A673 (cell line): Measurements from ENCODE around the gene CSNK2A1. TPM values are rescaled to one million over a fixed set of nuclear protein-coding genes. Genes with fewer than 3 reads are reported as not detected.

Experiments used
- BruUV-seq: library from RNA; stranded (reverse); fragments of 400-500 nt; replicated peaks from 2 replicates; lab custom pipeline; 2021; lab: Mats Ljungman, UMichigan
- CTCF ChIA-PET: fragments of 300-600 bp; sonication (Branson Sonifier 250); formaldehyde crosslinking; loops from one replicate; lab custom pipeline; 2022; ENCODE audit warnings: antibody characterized with exemption; lab: Charles Lee
- POLR2A ChIA-PET: fragments of 300-600 bp; sonication (Branson Sonifier 250); formaldehyde crosslinking; loops from one replicate; lab custom pipeline; 2022; ENCODE audit warnings: antibody characterized with exemption; ENCODE audit not compliant: low non-redundant PET; lab: Charles Lee
- DNase-seq: peaks from one replicate; pipeline ENCODE4 v3.0.0-alpha.2; 2015; ENCODE audit warnings: low spot score
- H3K27ac ChIP-seq: fragments of 200-600 bp; sonication (generic); 2 replicates; pipeline ENCODE4 v1.5.1; 2016; ENCODE audit warnings: mixed run types, low read depth, mild to moderate bottlenecking, mixed read lengths, antibody characterized with exemption, low read length; ENCODE audit not compliant: poor library complexity, severe bottlenecking
- H3K27me3 ChIP-seq: fragments of 200-600 bp; sonication (generic); replicated peaks from 2 replicates; pipeline ENCODE4 v1.6.1; 2017; ENCODE audit warnings: mixed run types, low read depth, mild to moderate bottlenecking, mixed read lengths, antibody characterized with exemption, low read length; ENCODE audit not compliant: insufficient read depth, poor library complexity
- H3K36me3 ChIP-seq: fragments of 200-600 bp; sonication (generic); 2 replicates; pipeline ENCODE4 v1.6.1; 2016; ENCODE audit warnings: mixed run types, mild to moderate bottlenecking, mixed read lengths, antibody characterized with exemption, low read length; ENCODE audit not compliant: insufficient read depth, poor library complexity, severe bottlenecking
- H3K4me1 ChIP-seq: fragments of 200-600 bp; sonication (generic); 2 replicates; pipeline ENCODE4 v1.6.1; 2017; ENCODE audit warnings: mixed run types, mild to moderate bottlenecking, mixed read lengths, antibody characterized with exemption, low read length; ENCODE audit not compliant: insufficient read depth, poor library complexity, severe bottlenecking
- H3K4me3 ChIP-seq: fragments of 200-600 bp; sonication (generic); 2 replicates; pipeline ENCODE4 v1.5.1; 2016; ENCODE audit warnings: low read depth, mixed run types, mild to moderate bottlenecking, mixed read lengths, low read length; ENCODE audit not compliant: poor library complexity, severe bottlenecking
- H3K9me3 ChIP-seq: fragments of 200-600 bp; sonication (generic); 2 replicates; pipeline ENCODE4 v1.6.1; 2016; ENCODE audit warnings: mixed run types, low read depth, mild to moderate bottlenecking, mixed read lengths, antibody characterized with exemption, low read length; ENCODE audit not compliant: poor library complexity, severe bottlenecking
- EZH2 ChIP-seq: fragments of 200-600 bp; sonication (generic); IDR thresholded peaks from 2 replicates; pipeline ENCODE4 v1.6.1; 2017; ENCODE audit warnings: borderline replicate concordance, low read depth, mild to moderate bottlenecking, mixed read lengths, antibody characterized with exemption, low read length; ENCODE audit not compliant: poor library complexity, severe bottlenecking
- intact Hi-C: fragments of 100-400 bp; cut with micrococcal nuclease; formaldehyde crosslinking; loops from one replicate; pipeline ENCODE4 v1.10.0; 2022; ENCODE audit not compliant: unreplicated experiment
- total RNA-seq: library from RNA; stranded (reverse); gene quantifications from 2 replicates; pipeline ENCODE4 v1.2.3, GENCODE V29; 2021
- TF ChIP-seq, protein P1 (sequence below): fragments of 300-800, 200-600 bp; sonication (generic); conservative IDR thresholded peaks from 2 replicates; pipeline ENCODE4 v1.5.1; 2017; ENCODE audit warnings: low read depth, mild to moderate bottlenecking, antibody characterized with exemption, low read length, moderate library complexity, mixed read lengths

Gene CSNK2A1
- total RNA-seq, 1 experiment from 2014 or later: 233 TPM

DNA sequence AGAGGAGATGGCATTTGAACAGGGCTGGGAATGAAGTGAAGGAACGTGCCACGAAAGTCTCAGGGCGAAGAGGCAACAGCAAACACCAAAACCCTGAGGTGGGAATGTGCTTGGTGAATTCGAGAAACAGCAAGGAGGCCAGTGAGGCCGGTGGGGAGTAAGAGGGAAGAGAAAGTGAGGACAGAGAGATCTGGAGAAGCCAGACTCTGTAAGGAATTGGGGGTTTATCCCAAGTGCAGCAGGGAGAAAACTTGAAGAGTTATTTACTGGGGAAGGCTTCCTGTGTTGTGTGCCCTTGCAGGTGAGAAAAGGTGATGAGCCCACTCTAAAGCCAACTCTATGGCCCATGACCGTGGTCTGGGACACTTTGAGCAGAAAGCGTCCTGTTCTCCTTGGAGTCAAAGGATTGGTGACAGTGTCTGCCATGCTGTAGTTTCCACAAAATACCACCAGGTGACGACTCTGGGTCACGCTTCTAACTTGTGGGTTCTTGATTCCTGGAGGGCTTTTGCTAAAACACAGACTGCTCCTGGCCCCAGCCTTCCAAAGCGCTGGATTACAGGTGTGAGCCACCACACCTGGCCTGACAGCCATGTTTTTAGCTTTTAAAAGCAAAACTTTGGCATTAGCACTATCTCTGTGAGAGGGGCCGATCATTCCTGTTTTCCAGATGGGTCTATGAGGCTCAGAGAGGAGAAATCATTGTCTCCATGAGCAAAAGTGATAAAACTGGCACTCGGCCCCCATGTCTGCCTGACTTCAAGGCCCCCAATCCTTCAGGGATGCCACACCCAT, 18.0 kb upstream of the CSNK2A1 start:
- Histone ChIP-seq H3K27me3 (no peaks in the 10 kb centered on the region), H3K36me3 (no peaks in the 10 kb centered on the region), H3K9me3 (no peaks in the 10 kb centered on the region), H3K27ac (no peak overlapping the region), H3K4me3 (no peak overlapping the region), H3K4me1 (no peaks in the 10 kb centered on the region)
- peak; percentile 80 for DNase-seq
- intact Hi-C loops: loop anchor here (1.0 kb wide), 2 partner anchors 84 to 177 kb away; no protein-coding TSS in a partner anchor
- no TSS peak for BruUV-seq
- TF ChIP-seq EZH2: no peak
- TF ChIP-seq, protein P1, sequence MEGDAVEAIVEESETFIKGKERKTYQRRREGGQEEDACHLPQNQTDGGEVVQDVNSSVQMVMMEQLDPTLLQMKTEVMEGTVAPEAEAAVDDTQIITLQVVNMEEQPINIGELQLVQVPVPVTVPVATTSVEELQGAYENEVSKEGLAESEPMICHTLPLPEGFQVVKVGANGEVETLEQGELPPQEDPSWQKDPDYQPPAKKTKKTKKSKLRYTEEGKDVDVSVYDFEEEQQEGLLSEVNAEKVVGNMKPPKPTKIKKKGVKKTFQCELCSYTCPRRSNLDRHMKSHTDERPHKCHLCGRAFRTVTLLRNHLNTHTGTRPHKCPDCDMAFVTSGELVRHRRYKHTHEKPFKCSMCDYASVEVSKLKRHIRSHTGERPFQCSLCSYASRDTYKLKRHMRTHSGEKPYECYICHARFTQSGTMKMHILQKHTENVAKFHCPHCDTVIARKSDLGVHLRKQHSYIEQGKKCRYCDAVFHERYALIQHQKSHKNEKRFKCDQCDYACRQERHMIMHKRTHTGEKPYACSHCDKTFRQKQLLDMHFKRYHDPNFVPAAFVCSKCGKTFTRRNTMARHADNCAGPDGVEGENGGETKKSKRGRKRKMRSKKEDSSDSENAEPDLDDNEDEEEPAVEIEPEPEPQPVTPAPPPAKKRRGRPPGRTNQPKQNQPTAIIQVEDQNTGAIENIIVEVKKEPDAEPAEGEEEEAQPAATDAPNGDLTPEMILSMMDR: peak; percentile 89
- POLR2A ChIA-PET: no interaction called here
- CTCF ChIA-PET: interaction anchor here (1.2 to 2.5 kb wide), 4 partner anchors 84 to 177 kb away, joined by 6 to 22 read pairs (median 10); no protein-coding TSS in a partner anchor

DNA sequence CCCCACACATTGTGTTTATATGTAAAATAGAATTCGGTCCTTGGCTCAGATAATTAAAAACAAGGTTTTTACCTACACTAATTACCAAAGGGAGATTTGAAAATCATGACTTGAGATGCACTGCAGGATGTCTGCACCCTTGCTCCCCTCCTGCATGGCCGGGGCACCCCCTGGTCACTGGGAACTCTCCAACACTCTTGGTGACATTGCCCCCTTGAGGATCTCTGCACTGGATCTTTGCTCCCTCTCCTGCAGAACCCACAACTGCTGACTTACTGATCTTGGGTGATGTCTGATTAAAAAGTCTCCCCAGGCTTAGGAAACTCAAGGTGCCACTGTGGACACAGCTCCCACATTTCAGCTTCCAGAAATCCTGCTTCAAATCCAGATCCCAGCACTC, 17.1 kb upstream of the CSNK2A1 start:
- H3K4me1 ChIP-seq: peaks cover 4% of the 10 kb centered on the region
- no peak overlapping the region for H3K4me3 ChIP-seq
- CTCF ChIA-PET: interaction anchor here (1.2 to 1.3 kb wide), 2 partner anchors 85 to 178 kb away, joined by 6 to 10 read pairs; no protein-coding TSS in a partner anchor
- H3K27ac ChIP-seq: no peak overlapping the region
- no peak for DNase-seq
- no peaks in the 10 kb centered on the region for H3K27me3 ChIP-seq
- no peaks in the 10 kb centered on the region for H3K9me3 ChIP-seq
- no TSS peak for BruUV-seq
- TF ChIP-seq, protein P1: no peak
- no peak for TF ChIP-seq EZH2
- POLR2A ChIA-PET: no interaction called here
- no peaks in the 10 kb centered on the region for H3K36me3 ChIP-seq
- intact Hi-C loops: loop anchor here (1.0 kb wide), 2 partner anchors 85 to 178 kb away; no protein-coding TSS in a partner anchor

DNA sequence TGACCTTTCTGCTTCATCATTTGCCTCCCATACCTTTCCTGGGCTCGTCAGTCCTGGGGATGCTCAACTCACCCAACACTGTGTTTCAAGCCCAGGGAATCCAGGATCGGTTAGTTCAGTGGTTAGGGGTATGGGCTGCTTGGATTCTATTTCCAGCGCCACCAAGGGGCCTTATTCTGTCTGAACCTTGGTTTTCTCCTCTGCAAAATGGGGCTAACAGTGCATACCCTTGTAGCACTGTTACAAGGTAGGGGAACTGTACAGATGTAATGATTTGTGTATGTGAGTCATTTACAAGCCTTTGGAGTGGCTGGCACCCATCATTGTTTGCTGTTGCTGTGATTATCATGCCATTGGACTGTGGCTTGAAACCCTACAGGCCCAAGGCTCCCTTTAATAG, 14.5 kb upstream of the CSNK2A1 start:
- no peak overlapping the region for H3K4me3 ChIP-seq
- no peaks in the 10 kb centered on the region for H3K36me3 ChIP-seq
- H3K4me1 ChIP-seq: peaks cover 5% of the 10 kb centered on the region
- POLR2A ChIA-PET: no interaction called here
- H3K9me3 ChIP-seq: no peaks in the 10 kb centered on the region
- H3K27me3 ChIP-seq: no peaks in the 10 kb centered on the region
- BruUV-seq: no TSS peak
- intact Hi-C loops: no loop called here
- CTCF ChIA-PET: no interaction called here
- TF ChIP-seq, protein P1: no peak
- no peak for TF ChIP-seq EZH2
- no peak for DNase-seq
- no peak overlapping the region for H3K27ac ChIP-seq
